Airway epithelial cell (primary cell): Measurements from ENCODE around the gene LAMTOR3. TPM values are rescaled to one million over a fixed set of nuclear protein-coding genes. Genes with fewer than 3 reads are reported as not detected.

Experiments used
- total RNA-seq: library from RNA; depleted of rRNA; stranded (reverse); fragments of >200 nt; gene quantifications from 2 replicates; pipeline ENCODE4 v1.2.3, GENCODE V29; 2015

Gene LAMTOR3
- total RNA-seq, result 33.6 and 35.8 TPM in 2 replicates

GRCh38 chr4:99894161-99894997, at the start of gene LAMTOR3:
Gene LAMTOR3, minus strand, starts transcription at chr4:99894427. Its CDS starts 464 bp downstream, at chr4:99893963.

Other genes starting within 250 kb of the LAMTOR3 start
- gene C4orf54, start 236.6 kb downstream of the LAMTOR3 start, total RNA-seq, result not detected in 2 replicates
- 27.7 and 29.6 TPM in 2 replicates for gene DAPP1, start 77.6 kb downstream of the LAMTOR3 start, total RNA-seq
- gene DNAJB14, start 52.2 kb upstream of the LAMTOR3 start, total RNA-seq, result 16.2 and 18.6 TPM in 2 replicates
- 488 and 503 TPM in 2 replicates for gene H2AZ1, start 55.8 kb upstream of the LAMTOR3 start, total RNA-seq